Measurements from ENCODE around the gene NISCH.
A peak's percentile ranks its signal among the peaks of the same experiment; 100 is the strongest.

Gene NISCH

DNA sequence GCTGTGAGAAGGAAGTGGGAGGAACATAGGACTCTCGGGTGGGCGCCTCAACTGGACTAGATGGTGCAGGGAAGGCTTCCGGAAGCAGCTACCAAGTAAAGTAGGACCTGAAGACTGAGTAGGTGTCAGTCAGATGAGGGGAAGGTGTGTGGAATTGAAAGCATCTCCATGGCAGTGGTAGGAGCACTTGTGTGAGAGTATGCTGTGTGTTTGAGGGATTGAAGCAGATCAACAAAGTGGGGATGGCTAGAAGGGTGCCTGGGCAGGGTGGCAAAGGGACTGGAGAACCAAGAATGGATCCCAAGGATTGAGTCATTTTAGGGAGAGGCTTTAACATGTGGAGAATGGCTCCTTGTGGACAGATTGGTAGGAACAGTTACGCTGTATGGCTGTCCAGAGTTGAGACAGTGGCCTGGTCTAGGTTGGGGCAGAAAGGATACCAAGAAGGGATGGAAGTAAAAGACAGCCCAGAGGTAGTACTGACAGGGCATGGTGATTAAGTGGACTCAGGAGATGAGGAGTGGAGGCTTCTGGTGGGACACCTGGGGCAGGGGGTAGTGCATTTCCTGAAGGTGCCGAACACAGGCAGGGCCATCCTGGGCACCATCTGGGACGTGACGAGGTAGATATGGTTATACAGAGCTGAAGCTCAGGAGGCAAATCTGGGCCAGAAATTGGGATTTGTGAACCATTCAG is 82.5 kb downstream of the NISCH start:
- H3K27ac ChIP-seq (ENCODE audit: low read length), result peak overlapping the region; percentile 88
- H3K27me3 ChIP-seq (ENCODE audit: control insufficient read depth in 1 of 2, insufficient read depth in 2 of 2, low read length in 2 of 2), result no peaks in the 10 kb centered on the region
- H3K4me1 ChIP-seq (ENCODE audit: control insufficient read depth, insufficient read depth, low read length), result peaks cover 45% of the 10 kb centered on the region
- H3K4me3 ChIP-seq (ENCODE audit: low read length in 2 of 2), result peak overlapping the region; percentile 75 to 96
- peaks cover 0 to 10% of the 10 kb centered on the region in 2 donors for H3K36me3 ChIP-seq (ENCODE audit: control insufficient read depth in 2 of 2, insufficient read depth in 2 of 2, low read length in 2 of 2)
- no peaks in the 10 kb centered on the region for H3K9me3 ChIP-seq (ENCODE audit: control insufficient read depth in 2 of 2, low read length in 2 of 2)
- peak overlapping the region; percentile 64 to 70 for H3K9ac ChIP-seq (ENCODE audit: low read length in 2 of 2)

DNA sequence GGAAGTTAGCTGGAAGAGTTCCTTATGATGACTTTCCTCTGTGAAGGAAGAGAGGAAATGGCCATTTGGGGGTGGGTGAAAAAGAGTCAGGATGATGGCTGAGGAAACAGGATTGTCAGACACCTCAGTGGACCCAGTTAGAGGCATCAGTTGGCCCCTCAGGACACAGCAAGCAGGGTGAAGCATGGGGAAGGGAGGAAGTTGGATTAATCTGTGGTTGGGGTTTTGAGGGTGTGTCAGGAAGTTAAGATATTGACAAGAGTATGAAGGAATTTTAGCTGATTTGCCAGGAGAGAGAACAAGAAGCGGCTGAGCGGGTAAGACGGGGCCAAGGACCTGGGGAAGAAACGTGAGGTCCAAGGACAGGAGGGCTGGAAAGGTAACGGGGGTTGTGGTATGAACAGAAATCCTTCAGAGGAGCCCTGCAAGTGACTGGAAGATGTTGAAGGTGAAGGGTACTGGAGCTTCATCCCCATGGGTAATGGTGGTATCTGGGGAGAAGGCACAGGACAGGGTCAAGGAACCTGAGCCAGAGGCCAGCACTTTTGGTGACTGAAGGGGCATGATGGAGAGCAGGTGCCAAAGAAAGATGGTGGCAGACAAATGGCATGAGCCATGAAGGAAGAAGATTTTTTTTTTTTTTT is 83.7 kb downstream of the NISCH start:
- Histone ChIP-seq H3K9me3 (ENCODE audit: control insufficient read depth in 2 of 2, low read length in 2 of 2) (no peaks in the 10 kb centered on the region), H3K4me3 (ENCODE audit: low read length in 2 of 2) (no peak overlapping the region), H3K27me3 (ENCODE audit: control insufficient read depth in 1 of 2, insufficient read depth in 2 of 2, low read length in 2 of 2) (no peaks in the 10 kb centered on the region), H3K36me3 (ENCODE audit: control insufficient read depth in 2 of 2, insufficient read depth in 2 of 2, low read length in 2 of 2) (peaks cover 1 to 10% of the 10 kb centered on the region in 2 donors), H3K4me1 (ENCODE audit: control insufficient read depth, insufficient read depth, low read length) (peaks cover 39% of the 10 kb centered on the region), H3K27ac (ENCODE audit: low read length) (no peak overlapping the region), H3K9ac (ENCODE audit: low read length in 2 of 2) (no peak overlapping the region)

DNA sequence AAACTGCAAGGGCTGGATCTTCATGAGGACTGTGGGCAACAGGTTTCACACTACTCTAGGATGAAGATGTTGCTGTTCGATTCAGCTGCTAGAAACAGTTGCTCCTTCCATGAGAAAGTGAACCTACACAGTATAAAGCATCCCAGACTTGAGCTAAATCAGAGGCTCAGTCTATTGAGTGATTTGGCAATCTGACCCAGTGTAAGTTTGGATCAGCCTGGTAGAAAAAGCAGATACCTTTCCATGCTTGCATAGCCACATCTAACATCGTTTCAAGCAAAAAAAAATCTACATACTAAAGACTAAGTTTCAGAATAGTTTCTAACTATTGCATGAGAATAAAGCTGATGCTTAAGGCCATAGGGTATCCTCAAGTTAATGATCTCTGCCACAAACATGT is 85.6 kb downstream of the NISCH start:
- peaks cover 30% of the 10 kb centered on the region for H3K4me1 ChIP-seq (ENCODE audit: control insufficient read depth, insufficient read depth, low read length)

More for the DNA sequence above, 85.6 kb downstream of the NISCH start:
- no peak overlapping the region for H3K9ac ChIP-seq (ENCODE audit: low read length in 2 of 2)
- no peaks in the 10 kb centered on the region for H3K27me3 ChIP-seq (ENCODE audit: control insufficient read depth in 1 of 2, insufficient read depth in 2 of 2, low read length in 2 of 2)
- peaks cover 5 to 10% of the 10 kb centered on the region in 2 donors for H3K36me3 ChIP-seq (ENCODE audit: control insufficient read depth in 2 of 2, insufficient read depth in 2 of 2, low read length in 2 of 2)
- H3K9me3 ChIP-seq (ENCODE audit: control insufficient read depth in 2 of 2, low read length in 2 of 2), result no peaks in the 10 kb centered on the region
- no peak overlapping the region for H3K4me3 ChIP-seq (ENCODE audit: low read length in 2 of 2)
- no peak overlapping the region for H3K27ac ChIP-seq (ENCODE audit: low read length)
